IMR-90 (cell line): ENCODE data around the gene ATP5F1D. TPM values are rescaled to one million over a fixed set of nuclear protein-coding genes. Genes with fewer than 3 reads are reported as not detected.

Source experiments
- MAFK ChIP-seq: IDR thresholded peaks from 2 replicates; pipeline ENCODE4 v1.6.1; 2012; ENCODE audit warnings: low read depth, low read length, improper control_type of control experiment
- RFX5 ChIP-seq: IDR thresholded peaks from 2 replicates; pipeline ENCODE4 v1.8.0; 2012; ENCODE audit warnings: low read depth, mild to moderate bottlenecking, low read length, moderate library complexity
- polyA plus RNA-seq, 3 experiments: library from polyadenylated mRNA; depleted of rRNA; stranded (reverse); fragments of >200 nt; gene quantifications; 2 replicates each; pipeline ENCODE4 v1.2.3, GENCODE V29; 2012; ENCODE audit warnings: low replicate concordance in 1 of 3
- total RNA-seq: library from RNA; depleted of rRNA; stranded (reverse); fragments of >200 nt; gene quantifications from 2 replicates; pipeline ENCODE4 v1.2.3, GENCODE V29; 2012
- TF ChIP-seq, protein P1 (sequence below): conservative IDR thresholded peaks from 2 replicates; pipeline ENCODE4 v1.5.1; 2012; ENCODE audit warnings: mild to moderate bottlenecking, low read depth, low read length, improper control_type of control experiment
- TF ChIP-seq, protein P2 (sequence below): fragments of 150-350 bp; IDR thresholded peaks from 2 replicates; pipeline ENCODE4 v1.6.1; 2017; ENCODE audit warnings: mild to moderate bottlenecking, antibody characterized with exemption, low read length, low read depth

The ATP5F1D gene
- total and polyA plus RNA-seq, 2 of the 4 experiments (the other 2 are of a cell fraction): 7.3 to 140 TPM

DNA sequence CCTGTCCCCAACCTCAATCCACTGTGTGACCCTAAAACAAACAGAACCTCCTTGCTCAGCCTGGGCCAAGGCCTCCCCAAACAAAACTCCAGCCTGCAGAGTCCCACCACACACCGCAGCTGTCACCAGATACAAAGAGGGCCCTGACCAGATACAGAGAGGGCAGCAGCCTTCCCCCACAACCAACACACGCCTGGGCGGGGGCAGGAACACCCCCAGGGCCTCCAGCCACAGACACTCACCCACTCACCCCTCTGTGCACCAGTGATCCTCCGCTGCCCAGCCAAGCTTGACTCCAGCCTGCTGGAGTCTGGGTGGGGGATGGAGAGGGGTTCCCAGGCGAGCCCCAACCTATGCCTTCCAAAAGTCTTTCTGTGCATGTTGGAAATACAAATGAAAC is 21.6 kb downstream of the ATP5F1D start (continued):
- TF ChIP-seq, protein P1, sequence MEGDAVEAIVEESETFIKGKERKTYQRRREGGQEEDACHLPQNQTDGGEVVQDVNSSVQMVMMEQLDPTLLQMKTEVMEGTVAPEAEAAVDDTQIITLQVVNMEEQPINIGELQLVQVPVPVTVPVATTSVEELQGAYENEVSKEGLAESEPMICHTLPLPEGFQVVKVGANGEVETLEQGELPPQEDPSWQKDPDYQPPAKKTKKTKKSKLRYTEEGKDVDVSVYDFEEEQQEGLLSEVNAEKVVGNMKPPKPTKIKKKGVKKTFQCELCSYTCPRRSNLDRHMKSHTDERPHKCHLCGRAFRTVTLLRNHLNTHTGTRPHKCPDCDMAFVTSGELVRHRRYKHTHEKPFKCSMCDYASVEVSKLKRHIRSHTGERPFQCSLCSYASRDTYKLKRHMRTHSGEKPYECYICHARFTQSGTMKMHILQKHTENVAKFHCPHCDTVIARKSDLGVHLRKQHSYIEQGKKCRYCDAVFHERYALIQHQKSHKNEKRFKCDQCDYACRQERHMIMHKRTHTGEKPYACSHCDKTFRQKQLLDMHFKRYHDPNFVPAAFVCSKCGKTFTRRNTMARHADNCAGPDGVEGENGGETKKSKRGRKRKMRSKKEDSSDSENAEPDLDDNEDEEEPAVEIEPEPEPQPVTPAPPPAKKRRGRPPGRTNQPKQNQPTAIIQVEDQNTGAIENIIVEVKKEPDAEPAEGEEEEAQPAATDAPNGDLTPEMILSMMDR: no peak
- no peak for TF ChIP-seq MAFK
- no peak for TF ChIP-seq RFX5
- TF ChIP-seq, protein P2, sequence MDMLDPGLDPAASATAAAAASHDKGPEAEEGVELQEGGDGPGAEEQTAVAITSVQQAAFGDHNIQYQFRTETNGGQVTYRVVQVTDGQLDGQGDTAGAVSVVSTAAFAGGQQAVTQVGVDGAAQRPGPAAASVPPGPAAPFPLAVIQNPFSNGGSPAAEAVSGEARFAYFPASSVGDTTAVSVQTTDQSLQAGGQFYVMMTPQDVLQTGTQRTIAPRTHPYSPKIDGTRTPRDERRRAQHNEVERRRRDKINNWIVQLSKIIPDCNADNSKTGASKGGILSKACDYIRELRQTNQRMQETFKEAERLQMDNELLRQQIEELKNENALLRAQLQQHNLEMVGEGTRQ: no peak
